Endodermal cell (in vitro differentiated cells): ENCODE data around the gene OSBPL3. TPM values are rescaled to one million over a fixed set of nuclear protein-coding genes. Genes with fewer than 3 reads are reported as not detected.

Experiments
- DNase-seq: peaks from one replicate; pipeline ENCODE4 v3.0.0-alpha.2; 2017
- H3K27ac ChIP-seq: 2 replicates; pipeline ENCODE4 v1.5.1; 2013; ENCODE audit warnings: mild to moderate bottlenecking, low read depth, low read length, moderate library complexity
- H3K27me3 ChIP-seq: 2 replicates; pipeline ENCODE4 v1.6.1; 2013; ENCODE audit warnings: mild to moderate bottlenecking, low read length, moderate library complexity; ENCODE audit not compliant: insufficient read depth, control insufficient read depth, poor library complexity, severe bottlenecking
- H3K36me3 ChIP-seq: 2 replicates; pipeline ENCODE4 v1.7.0; 2013; ENCODE audit warnings: mild to moderate bottlenecking, low read length, moderate library complexity; ENCODE audit not compliant: control insufficient read depth, insufficient read depth
- H3K4me1 ChIP-seq: one replicate; pipeline ENCODE4 v1.7.0; 2013; ENCODE audit warnings: low read length; ENCODE audit not compliant: control insufficient read depth, insufficient read depth
- H3K4me3 ChIP-seq: 2 replicates; pipeline ENCODE4 v1.5.1; 2013; ENCODE audit warnings: mild to moderate bottlenecking, low read length, moderate library complexity
- H3K9ac ChIP-seq: 2 replicates; pipeline ENCODE4 v1.6.1; 2013; ENCODE audit warnings: mild to moderate bottlenecking, low read length, moderate library complexity; ENCODE audit not compliant: poor library complexity, severe bottlenecking; ENCODE audit errors: extremely low read depth
- H3K9me3 ChIP-seq: 2 replicates; pipeline ENCODE4 v1.6.1; 2013; ENCODE audit warnings: mild to moderate bottlenecking, low read length, moderate library complexity; ENCODE audit not compliant: control insufficient read depth
- H3K27ac Mint-ChIP-seq: 2 replicates; pipeline ENCODE4 v1.8.0; 2020; ENCODE audit warnings: mixed read lengths
- H3K27me3 Mint-ChIP-seq: 2 replicates; pipeline ENCODE4 v1.8.0; 2021; ENCODE audit warnings: mild to moderate bottlenecking, mixed read lengths; ENCODE audit not compliant: insufficient read depth
- H3K36me3 Mint-ChIP-seq: 2 replicates; pipeline ENCODE4 v1.8.0; 2020; ENCODE audit warnings: low read depth, mixed read lengths
- H3K4me1 Mint-ChIP-seq: 2 replicates; pipeline ENCODE4 v1.8.0; 2020; ENCODE audit warnings: mixed read lengths
- H3K4me3 Mint-ChIP-seq: 2 replicates; pipeline ENCODE4 v1.8.0; 2020; ENCODE audit warnings: mild to moderate bottlenecking, moderate library complexity, mixed read lengths
- H3K9me3 Mint-ChIP-seq: 2 replicates; pipeline ENCODE4 v1.8.0; 2020; ENCODE audit warnings: mild to moderate bottlenecking, mixed read lengths
- CTCF ChIP-seq: fragments of 200-600 bp; sonication (generic); conservative IDR thresholded peaks from 2 replicates; pipeline ENCODE4 v1.5.0; 2021; ENCODE audit warnings: antibody characterized with exemption, mild to moderate bottlenecking
- WGBS, 2 experiments: methylation state at CpG; one replicate each; pipeline versions ENCODE4 v1.1.5 to v1.1.7; 2013; ENCODE audit warnings: missing lambda C conversion rate in 2 of 2, mixed read lengths in 1 of 2; ENCODE audit not compliant: insufficient coverage in 1 of 2, insufficient read length in 1 of 2; 5-methylcytosine and 5-hydroxymethylcytosine counted together
- total RNA-seq, 2 donors: library from RNA; stranded (reverse); fragmentation: NEBNext Ultra II Directional in 1 of 2; extraction: Animal tissue kit (Norgen Biotek cat#: 25700) in 1 of 2; gene quantifications; 2 replicates in 1 of 2; 3 replicates in 1 of 2; pipeline ENCODE4 v1.2.1, GENCODE V29; 2021

Gene OSBPL3
- total RNA-seq, 2 donors from 2014 or later: 9.8 to 11.3 TPM

GRCh38 chr7:24864214-24864817, 115.7 kb downstream of the OSBPL3 start:
- no peaks in the 10 kb centered on the region for H3K36me3 ChIP-seq
- H3K9me3 ChIP-seq: no peaks in the 10 kb centered on the region
- no peak overlapping the region for H3K4me3 Mint-ChIP-seq
- H3K27ac ChIP-seq: no peak overlapping the region
- no peaks in the 10 kb centered on the region for H3K4me1 Mint-ChIP-seq
- H3K36me3 Mint-ChIP-seq: peaks cover 20% of the 10 kb centered on the region
- H3K9ac ChIP-seq: no peak overlapping the region
- 93 to 96% methylated on average over 4 to 6 of the region's 6 CpGs for WGBS, 2 experiments
- no peak overlapping the region for H3K27ac Mint-ChIP-seq
- no peaks in the 10 kb centered on the region for H3K27me3 Mint-ChIP-seq
- no peak for DNase-seq
- H3K9me3 Mint-ChIP-seq: no peaks in the 10 kb centered on the region
- H3K4me3 ChIP-seq: no peak overlapping the region
- TF ChIP-seq CTCF: no peak
- no peaks in the 10 kb centered on the region for H3K4me1 ChIP-seq
- no peaks in the 10 kb centered on the region for H3K27me3 ChIP-seq

GRCh38 chr7:24863626-24864025, 116.4 kb downstream of the OSBPL3 start:
- H3K9ac ChIP-seq: no peak overlapping the region
- DNase-seq: no peak
- Mint-ChIP-seq H3K4me3 (no peak overlapping the region), H3K4me1 (no peaks in the 10 kb centered on the region), H3K36me3 (peaks cover 20% of the 10 kb centered on the region), H3K27ac (no peak overlapping the region), H3K9me3 (no peaks in the 10 kb centered on the region), H3K27me3 (no peaks in the 10 kb centered on the region)
- no peaks in the 10 kb centered on the region for H3K27me3 ChIP-seq
- no peak overlapping the region for H3K27ac ChIP-seq
- no peaks in the 10 kb centered on the region for H3K36me3 ChIP-seq
- H3K4me3 ChIP-seq: no peak overlapping the region
- H3K9me3 ChIP-seq: no peaks in the 10 kb centered on the region
- no peaks in the 10 kb centered on the region for H3K4me1 ChIP-seq
- no peak for TF ChIP-seq CTCF

- WGBS, 2 experiments: 100% methylated on average over 1 of the region's 1 CpG
- no peak overlapping the region for H3K9ac ChIP-seq
- no peak for TF ChIP-seq CTCF
Observed at GRCh38 chr7:24862461-24862860, 117.5 kb downstream of the OSBPL3 start.

More at GRCh38 chr7:24862461-24862860, 117.5 kb downstream of the OSBPL3 start:
- Histone ChIP-seq H3K27me3 (no peaks in the 10 kb centered on the region), H3K36me3 (no peaks in the 10 kb centered on the region), H3K27ac (no peak overlapping the region), H3K9me3 (no peaks in the 10 kb centered on the region), H3K4me3 (no peak overlapping the region), H3K4me1 (no peaks in the 10 kb centered on the region)
- Mint-ChIP-seq H3K4me1 (no peaks in the 10 kb centered on the region), H3K27me3 (no peaks in the 10 kb centered on the region), H3K36me3 (peaks cover 18% of the 10 kb centered on the region), H3K9me3 (no peaks in the 10 kb centered on the region), H3K27ac (no peak overlapping the region), H3K4me3 (no peak overlapping the region)
- DNase-seq: no peak
